HG03457 (cell line): ENCODE data around the gene CAMTA1.

Experiments
- ATAC-seq: cut with Tn5 transposase; IDR thresholded peaks from one replicate; pipeline ENCODE4 v1.9.1; 2021; ENCODE audit warnings: moderate number of reproducible peaks; ENCODE audit not compliant: unreplicated experiment

Gene CAMTA1

DNA sequence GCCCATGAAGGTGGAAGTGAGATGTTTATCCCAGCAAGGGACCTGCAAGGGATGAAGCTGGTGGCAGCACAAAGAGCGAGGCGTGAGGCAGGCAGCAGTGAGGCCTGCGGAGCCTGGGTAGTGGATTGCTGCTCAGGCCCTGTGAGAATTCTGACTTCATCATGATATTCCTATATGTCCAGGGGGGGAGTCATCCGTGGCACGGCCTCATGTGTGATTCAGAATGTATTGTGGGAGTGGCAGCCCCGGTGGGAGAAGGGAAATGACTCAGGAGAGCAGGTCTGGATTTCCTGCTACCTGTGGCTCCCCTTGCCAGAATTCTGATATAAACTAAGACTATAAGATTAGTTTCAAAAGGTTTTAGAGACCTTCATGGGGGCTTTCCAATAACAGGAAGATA, 240.9 kb downstream of the CAMTA1 start:
- no peak for ATAC-seq

GRCh38 chr1:7032992-7033391, 247.7 kb downstream of the CAMTA1 start:
- no peak for ATAC-seq

- no peak for ATAC-seq
These were observed 251.1 kb downstream of the CAMTA1 start for GRCh38 chr1:7036386-7036785.

GRCh38 chr1:7039590-7040220, 254.5 kb downstream of the CAMTA1 start:
- ATAC-seq, result no peak

DNA sequence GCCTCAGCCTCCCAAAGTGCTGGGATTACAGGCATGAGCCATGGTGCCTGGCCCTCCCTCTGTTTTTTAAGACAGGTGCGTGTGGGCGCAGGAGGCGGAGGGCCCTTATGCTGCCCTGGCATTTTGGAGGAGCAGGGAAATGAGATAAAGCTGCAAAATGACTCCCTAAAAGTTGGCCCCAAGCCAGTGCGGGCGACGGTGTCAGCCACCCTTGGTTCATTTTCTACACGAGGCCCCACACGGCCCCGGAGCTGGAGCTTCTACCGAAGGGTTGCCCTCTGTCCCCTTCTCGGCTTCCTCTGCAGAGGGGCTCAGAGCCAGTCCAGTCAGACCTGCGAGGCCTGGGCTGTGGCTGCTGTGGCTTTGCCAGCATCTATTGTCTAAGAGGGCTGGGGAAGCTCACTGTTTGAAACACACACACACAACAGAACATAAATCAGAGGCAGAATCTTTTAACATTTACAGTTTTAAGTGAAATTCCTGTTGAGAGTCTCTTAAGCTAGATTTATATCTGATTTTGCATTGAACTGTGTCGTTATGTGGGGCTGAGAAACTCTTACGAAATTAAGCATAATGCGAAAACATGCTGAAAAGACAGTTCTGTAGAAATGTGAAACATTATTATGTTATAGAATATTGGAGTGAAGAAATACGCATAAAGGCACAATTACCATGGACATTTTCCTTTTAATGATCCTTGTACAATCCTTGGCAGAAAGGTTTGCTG, 255.9 kb downstream of the CAMTA1 start:
- ATAC-seq, result no peak

- ATAC-seq, result no peak
These were observed 257.3 kb downstream of the CAMTA1 start for GRCh38 chr1:7042322-7043190.

- ATAC-seq, result no peak
These were observed 257.9 kb downstream of the CAMTA1 start for GRCh38 chr1:7043191-7043549.

DNA sequence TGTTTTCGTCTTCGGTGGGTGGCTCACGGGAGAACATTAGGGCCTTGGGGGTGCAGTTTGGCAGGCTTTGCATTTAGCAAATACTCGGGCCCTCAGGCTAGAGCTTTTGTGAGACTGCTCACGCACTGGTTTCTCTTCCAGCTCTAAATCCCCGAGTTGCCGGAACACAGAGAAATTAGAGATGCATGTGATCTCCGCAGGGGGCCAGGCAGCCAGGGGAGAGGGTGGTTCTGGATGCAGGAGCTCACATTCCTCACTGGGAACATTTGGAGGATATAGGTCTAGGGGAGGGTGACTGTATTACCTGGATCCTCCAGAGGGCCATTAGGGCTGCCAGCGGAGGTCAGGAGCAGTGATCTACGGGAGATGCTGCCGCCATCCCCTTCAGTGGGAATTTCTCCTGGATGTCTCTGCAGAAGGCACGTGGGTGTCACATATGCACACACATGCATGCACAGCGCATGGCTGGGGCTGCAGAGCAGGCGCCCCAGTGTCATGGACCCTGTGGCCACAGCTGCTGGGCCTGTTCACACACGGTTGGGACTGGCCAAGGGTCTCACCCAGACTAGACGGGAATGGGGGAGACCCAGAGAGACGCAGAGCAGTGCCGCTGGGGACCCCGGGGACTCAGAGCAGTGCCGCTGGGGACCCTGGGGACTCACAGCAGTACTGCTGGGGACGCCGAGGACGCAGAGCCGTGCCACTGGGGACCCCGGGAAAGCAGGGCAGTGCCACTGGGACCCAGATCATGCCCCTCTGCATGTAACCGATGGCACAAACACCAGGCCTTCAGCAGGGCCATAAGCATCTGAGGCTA, 258.7 kb downstream of the CAMTA1 start:
- ATAC-seq, result no peak

DNA sequence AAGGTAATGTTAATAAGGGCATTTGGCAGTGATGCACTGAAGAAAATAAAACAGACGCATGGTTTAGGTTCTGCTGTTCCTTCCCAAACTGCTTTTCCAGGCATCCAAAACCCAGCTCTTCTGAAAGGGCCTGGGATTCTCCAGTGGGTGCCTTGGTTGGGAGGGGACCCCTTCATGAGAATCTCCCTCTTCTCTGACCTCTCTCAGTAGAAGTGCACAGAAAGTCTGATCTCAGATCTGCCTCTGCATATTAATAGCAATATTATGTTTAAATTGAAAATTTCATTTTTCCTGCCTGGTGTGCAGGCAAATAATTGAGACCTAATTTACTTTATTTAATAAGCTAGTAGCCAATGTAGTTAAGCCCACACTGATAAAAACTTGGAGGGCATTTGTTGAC, 260.6 kb downstream of the CAMTA1 start:
- ATAC-seq, result no peak

GRCh38 chr1:7046314-7046713, 261.1 kb downstream of the CAMTA1 start:
- no peak for ATAC-seq

- no peak for ATAC-seq
These were observed 261.6 kb downstream of the CAMTA1 start for GRCh38 chr1:7046891-7047290.

DNA sequence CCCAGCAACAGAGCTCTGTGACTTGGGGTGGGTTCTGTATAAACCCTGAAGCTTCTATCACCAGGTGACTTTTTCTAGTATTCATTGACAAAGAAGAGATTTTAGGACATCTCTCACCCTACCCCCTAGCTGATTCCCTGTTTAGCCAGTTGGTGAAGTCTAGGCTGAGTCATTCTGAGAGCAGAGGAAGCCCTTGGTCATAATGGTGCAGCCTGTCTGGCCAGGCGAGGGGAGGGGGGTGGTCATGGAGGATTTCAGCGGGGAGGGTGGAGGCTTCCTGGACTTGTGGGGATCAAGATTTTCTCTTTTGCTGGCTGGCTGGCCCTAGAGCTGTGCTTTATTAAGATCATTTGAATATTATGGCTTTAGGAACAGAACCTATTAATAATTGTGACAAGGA, 262.6 kb downstream of the CAMTA1 start:
- no peak for ATAC-seq

- no peak for ATAC-seq
These were observed 263.1 kb downstream of the CAMTA1 start for GRCh38 chr1:7048395-7048794.

DNA sequence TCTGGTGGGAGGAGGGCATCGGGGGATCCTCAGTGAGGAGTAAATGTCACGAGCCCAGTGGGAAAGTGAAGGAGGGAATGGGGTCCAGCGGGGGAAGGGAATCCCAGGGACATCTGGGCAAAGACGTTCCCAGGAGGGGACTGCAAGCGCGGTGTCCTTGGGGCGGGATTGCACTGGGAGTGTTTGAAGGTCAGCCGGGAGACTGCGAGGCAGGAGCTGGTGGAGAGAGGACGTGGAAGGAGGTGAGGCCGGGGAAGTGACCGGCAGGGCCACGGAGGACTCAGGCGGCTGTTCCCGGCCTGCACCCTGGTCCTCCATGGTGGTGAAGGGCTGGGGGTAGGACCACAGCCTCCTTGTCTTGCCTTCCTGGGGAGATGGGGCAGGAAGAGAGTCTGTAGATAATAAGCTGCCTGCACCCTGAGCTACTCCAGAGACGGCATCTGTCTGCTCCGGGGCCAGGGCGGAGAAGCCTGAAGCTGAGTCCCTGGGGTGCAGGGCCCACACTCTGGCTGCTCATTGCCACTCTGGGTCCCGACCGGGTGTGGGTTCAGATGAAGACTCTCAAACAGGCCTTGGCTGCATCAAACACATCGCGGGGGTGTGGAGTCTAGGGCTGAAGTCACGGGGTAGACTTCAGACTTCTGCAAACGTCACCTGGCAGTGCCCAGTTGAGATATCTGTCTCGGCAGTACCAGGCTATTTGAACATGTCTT, 264.8 kb downstream of the CAMTA1 start:
- ATAC-seq, result no peak

GRCh38 chr1:7050751-7051665, 265.8 kb downstream of the CAMTA1 start:
- no peak for ATAC-seq

DNA sequence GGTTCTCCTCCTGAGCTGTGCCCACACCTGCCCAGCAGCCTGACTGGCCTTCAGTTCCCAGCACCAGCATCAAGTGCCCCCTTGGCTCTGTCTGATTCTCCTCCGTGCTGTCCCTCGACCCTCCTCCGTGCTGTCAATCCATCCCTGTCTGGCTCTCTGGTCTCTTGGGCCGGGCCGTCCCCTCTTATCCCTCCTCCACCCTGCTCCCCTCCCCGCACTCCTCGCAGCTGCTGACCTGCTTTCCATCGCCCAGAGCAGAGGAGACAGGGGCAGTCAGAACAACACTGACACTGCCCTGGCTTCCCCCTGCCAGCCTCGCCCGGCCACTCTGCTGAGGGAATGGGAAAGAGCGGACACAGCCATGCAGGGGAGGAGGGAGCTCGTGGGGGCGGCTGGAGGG, 267.4 kb downstream of the CAMTA1 start:
- no peak for ATAC-seq

DNA sequence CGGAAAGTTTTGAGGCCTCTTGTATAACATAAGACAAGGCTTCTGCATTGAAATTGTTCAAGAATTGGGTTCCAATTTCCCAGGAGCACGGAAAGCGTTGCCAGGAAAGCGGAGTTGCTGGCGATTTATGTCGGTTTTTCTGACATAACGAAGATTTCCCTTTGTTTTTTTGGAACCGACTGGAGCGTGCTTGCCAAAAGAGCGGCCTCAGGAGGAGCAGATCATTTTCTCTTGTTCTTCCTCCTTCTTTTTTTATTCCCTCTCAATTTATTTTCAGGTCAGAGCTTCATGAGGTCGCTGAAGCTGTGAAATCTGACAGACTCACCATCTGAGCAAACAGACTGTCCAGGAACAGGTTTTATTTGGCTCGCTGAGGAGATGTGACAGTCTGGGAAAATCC, 275.5 kb downstream of the CAMTA1 start:
- no peak for ATAC-seq

GRCh38 chr1:7062346-7063061, 277.2 kb downstream of the CAMTA1 start:
- no peak for ATAC-seq

DNA sequence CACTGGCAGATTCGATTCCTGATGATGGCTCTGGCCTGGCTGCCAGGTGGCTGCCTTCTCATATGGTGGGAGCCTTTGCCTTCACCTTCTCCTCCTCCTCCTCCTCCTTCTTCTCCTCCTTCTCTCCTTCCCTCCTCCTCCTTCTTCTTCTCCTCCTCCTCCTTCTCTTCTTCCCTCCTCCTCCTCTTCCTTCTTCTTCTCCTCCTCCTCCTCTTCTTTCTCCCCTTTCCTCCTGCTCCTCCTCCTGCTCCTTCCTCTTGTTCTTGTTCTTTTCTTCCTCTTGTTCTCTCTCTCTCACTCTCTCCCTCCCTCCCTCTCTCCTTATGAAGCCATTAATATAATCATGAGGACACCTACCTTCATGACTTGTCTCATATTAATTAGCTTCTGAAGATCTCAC, 278.7 kb downstream of the CAMTA1 start:
- ATAC-seq, result no peak
